Islet of Langerhans (tissue), 1 donor: ENCODE results near the gene CCDC85C.

Source experiments
- FAIRE-seq: peaks from one replicate; lab custom pipeline; 2011; peaks lifted over from hg19 to GRCh38; lab: Jason Lieb, UNC

Gene CCDC85C

DNA sequence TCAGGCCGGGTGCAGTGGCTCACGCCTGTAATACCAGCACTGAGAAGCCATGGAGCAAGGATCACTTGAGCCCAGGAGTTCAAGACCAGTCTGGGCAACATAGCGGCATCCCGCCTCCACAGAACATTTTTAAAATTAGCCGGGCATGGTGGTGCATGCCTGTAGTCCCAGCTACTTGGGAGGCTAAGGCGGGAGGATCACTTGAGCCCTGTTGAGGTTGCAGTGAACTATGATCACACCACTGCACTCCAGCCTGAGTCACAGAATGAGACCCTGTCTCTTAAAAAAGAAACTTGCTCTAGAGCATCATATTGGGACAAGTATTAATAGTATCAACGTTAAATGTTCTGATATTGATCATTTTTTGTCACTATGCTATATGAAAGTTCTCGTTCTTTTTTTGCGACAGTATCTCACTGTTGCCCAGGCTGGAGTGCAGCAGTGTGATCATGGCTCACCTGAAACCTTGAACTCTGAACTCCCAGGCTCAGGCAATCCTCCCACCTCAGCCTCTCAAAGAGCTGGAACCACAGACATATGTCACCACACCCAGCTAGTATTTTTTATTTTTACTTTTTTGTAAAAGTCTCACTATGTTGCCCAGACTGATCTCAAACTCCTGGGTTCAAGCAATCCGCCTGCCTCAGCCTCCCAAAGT lies 47.7 kb downstream of the CCDC85C start:
- FAIRE-seq = no peak

DNA sequence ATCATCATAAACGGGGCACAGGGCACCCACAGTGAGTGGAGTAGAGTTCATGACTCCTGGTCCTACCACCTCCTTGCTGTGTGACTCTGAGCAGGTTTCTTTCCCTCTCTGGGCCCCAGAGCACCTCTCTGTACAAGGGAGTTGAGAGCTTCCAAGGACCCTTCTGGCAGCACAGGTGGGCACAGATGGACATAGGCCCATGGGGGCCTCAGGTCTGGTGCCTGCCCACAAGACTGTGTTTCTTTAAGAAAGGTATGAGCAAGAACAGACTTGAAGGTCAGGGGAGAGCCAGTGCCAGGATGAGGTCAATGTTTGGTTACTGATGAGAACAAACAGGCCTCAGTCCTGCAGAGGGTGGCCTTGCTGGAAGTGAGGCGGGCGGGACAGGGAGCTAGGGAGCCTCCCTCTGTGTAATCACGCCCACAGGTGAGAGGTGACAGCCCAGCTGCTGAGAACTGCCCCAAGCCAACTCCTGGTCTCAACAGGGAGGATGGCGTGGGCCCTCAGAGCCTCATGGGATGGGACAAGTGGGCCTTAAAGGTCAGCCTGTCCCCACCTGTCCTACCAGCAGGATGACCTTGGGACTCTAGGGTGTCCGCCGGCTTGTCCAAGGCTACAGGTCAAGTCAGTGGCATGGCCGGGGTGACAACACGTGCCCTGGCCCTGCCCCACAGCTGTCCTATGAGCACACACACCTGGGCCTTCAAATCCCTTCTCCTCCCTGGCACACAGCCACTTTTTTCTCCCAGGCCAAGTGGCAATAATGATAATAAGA lies 49.1 kb downstream of the CCDC85C start:
- no peak for FAIRE-seq

DNA sequence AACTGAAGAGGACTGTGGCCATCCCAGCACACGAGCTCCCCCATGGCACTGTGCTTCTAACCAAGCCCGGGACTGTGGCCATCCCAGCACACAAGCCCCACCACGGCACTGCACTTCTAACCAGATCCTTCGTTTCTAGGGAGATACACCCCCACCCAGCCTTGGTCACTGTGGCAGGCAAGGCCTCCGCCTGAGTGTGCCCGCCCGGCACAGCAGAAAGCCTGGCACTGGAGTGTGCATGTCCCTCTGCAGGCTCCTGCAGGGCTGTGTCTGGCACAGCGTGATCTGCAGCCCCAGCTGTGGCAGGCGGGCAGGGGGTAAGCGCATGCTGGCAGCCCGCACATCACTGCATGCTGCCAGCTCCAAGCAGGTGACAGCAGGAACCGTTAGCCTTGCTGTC lies 49.8 kb downstream of the CCDC85C start:
- FAIRE-seq = no peak

DNA sequence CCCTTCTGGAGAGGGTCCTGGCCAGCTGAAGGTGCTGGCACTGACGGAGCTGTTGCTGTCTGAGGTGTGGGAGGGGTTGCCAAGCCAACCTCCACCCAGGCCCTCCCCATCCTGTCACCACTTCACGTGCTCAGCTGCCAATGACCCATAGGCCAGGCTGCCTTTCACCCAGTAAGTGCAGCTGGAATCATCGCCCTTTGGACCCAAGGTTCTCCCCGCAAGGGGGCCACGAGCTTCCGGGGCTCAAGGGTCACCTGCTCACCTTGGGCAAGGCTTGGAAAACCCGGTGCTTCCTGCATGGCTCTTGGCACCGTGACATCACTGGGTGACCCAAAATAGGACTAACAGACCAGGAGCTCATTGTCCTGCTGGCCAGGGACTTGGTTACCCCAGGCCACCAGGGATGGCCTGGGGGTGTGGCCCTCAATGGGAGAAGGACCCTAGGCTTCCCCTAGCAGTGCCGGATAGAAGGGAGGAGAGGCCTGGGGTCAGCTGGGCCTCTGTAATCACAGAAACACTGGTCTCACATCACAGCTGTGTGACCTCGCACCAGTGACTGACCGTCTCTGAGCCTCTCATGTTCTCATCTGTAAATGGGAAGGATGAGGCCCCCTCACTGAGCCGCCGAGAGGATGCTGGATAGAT lies 51.3 kb downstream of the CCDC85C start:
- no peak for FAIRE-seq

DNA sequence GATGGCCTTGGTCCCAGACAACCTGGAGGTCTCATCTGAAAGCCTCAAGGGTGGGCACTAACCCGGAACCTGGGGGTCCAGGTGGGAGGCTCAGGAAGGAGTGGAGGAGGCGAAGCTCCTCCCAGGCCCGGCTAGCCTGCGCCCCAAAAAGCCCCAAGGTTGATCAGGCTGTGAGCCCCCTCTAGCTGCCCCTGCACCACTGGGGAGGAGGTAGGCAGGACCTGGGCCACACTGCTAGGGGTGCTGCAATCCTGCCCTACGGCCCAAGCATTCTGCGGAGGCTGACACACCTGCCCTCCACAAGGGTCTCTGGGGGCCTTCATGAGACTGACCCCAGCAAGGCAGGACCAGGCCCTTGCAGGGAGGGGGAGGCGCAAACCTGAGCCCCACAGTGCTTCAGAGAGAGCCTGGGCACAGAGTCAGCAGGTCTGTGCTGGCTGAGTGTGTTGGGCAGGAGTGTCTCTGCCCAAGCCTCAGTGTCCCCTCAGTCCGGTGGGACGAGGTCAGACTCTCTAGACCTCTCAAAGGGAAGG lies 51.9 kb downstream of the CCDC85C start:
- no peak for FAIRE-seq

DNA sequence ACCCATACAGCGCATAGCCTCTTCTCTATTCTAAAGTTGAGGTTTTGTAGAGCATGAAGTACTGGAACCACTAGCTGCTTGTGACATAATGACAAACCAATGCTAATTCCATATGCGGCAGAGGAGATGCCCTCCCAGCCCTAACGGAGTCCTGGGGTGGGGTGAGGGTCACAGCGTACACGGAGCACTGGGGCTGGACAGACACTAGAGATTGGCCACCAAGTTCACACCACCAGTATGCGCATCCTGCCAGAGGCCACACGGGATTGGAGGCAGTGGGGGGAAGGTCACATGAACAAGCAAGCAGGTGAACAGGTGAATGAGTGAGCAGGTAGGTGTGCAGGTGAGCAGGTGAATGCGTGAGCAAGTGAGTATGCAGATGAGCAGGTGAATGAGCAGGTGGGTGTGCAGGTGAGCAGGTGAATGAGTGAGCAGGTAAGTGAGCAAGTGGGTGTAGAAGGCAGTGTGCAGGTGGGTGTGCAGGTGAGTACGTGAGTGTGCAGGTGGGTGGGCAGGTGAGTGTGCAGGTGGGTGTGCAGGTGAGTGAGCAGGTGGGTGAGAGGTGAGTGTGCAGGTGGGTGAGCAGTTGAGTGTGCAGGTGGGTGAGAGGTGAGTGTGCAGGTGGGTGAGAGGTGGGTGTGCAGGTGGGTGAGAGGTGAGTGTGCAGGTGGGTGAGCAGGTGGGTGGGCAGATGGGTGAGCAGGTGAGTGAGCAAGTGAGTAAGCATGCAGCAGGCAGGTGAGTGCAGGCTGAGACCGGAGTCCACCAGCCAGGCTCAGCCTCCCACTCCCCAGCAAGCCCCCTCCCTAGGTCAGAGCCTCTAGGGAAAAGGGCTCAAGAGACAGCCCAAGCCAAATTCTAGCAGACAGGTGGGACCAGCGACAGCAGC lies 52.7 kb downstream of the CCDC85C start:
- no peak for FAIRE-seq

DNA sequence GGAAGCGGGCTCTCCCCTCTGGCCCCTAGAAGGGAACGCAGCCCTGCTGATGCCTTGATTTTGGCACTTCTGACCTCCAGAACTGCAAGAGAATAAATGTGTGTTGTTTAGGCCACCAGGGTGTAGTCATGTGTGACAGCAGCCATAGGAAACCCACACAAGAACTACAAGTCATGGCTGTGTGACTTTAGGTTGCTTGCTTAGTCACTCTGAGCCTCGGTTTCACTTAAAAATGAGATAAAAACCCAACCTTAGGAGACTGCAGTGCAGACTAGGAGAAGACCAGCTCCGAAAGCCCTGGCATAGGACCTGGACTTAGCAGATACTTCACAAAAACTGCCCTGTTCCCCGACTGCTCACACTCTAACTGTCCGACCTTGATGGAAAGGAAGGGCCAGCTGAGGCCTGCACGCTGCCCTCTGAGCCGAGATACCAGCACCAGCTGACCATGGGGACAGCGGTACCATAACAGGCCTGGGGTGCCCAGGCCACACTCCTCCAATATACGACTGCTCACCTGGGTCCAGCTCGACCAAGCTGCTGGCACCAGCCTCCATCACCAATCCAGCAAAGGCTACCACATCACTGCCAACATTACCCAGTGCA lies 53.5 kb downstream of the CCDC85C start:
- FAIRE-seq = no peak

DNA sequence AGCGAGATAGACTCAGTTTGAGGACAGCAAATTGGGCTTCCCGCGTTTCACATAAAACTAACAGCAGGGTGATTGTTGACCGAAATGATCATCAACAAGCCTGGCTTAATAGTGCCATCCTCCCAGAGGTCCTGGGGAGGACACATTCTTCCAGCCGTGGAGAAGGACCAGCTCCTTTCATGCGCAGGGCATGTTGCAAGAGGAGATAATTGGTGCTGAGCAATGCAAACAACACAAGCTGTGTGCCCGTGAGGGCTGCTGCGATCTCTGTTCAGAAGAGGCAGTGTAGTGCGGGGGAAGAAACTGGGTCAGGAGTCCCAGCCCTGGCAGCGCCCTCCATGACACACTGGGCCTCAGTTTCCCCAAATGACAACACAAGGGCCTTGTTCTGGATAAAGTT lies 54.3 kb downstream of the CCDC85C start:
- FAIRE-seq = no peak

DNA sequence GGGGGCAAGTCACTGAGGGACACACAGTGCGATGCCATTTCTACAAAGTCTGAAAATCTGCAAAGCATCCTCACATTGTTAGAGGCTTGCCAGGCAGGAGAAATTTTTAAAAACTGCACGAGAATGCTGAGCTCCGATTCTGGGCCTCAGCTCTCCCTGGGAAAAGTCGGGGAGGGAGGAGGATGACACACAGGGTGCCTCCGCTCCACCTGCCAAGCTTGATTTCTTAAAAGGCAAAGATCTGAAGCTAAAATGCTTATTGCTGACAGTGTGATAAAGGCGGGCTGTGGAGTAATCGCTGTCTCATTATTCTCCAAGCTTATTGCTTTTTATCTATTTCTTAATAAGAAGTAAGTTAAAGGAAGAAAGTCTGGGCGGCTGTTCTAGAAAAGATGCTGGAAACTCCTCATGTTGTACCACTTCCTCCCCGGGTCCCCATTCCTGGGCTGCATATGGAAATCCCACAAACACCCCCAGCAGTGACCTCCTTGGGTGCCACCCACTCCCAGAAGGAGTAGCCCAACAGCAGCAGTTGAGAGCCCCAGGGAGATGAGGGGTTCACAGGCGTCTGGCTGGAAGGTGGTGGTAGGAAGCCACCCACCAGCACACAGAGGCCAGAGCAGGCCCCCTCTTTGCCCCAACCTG lies 55.0 kb downstream of the CCDC85C start:
- no peak for FAIRE-seq

DNA sequence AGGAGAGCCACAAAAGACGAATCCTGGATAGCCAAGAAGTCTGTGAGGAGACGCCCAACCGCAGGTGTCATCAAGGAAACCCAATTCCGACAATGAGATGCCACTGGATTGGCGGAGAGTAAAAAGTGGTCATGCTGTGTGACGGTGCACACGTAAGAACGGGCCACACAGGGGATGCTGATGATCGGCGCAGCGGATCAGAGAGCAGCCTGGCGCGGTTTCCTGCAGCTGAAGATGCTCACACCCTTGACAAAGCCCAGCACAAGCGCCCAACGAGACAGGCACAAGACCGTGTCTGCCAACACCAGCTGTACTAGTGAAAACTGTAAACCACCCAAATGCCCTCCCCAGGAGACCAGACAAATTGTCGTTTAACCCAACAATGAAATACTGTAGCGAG lies 55.8 kb downstream of the CCDC85C start:
- FAIRE-seq = no peak

DNA sequence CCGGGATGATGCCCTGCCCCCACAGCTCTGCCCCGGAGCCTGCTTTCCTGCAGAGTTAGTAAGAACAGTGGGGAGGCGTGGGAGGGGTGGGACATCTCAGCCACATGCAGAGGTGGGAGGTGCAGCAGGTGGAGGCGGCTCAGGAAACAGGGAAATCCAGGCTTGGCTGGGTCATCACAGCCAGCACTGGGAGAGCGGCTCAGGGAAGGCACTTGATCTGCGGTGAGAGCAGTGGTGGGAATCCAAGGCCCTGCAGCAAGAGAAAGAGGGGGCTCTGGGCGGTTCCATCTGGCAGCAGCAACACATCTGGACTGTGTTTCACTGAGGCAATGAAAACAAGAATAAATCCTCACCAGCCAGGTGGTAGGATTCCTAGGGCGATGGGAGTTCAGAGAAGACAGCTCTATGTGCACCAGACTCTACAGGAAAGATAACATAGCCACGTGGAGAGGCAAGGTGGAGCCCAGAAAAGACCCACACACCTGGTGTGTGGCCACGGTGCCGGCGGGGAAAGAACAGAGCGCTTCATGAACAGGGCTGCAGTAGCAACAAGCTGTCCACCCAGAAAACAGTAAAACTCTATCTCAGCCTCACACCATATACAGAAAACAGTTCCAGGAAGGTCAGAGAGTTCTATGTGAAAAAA lies 57.6 kb downstream of the CCDC85C start:
- no peak for FAIRE-seq

DNA sequence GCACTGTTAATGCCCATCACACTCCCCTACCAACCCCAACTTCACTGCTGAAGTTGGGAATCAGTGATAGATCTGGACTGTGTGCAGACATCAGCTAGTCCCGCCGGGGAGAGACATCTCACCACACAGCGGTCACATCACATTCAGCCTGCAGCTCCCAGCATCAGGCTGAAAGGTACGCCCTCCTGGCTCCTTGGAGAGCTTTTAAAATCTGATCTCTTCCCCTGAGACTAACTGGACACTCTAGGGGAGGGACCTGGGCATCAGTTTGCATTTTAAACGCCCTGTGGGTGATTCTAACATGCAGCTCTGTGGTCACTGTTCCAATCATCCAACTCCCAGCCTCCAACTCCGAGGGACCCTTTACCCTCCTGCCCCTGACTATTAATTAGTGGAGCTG lies 58.4 kb downstream of the CCDC85C start:
- no peak for FAIRE-seq

DNA sequence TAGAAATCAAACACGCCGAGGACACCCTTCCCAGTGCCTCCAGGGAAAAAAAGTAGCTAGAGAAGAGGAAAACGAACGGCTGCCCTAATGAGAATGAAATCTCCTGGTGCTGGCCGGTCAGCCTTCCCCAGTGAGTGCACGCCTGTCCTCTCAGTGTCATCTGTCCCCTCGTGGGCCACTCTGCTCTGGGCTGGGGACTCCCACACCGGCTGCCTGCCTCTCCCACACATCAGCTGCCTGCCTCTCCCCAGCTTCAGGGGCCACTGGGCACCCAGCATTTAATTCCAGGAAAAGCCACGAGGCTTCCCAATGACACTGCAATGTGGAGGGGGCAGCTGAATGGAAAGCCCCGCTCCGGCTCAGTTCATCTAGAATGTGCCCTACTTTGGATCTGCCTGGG lies 59.0 kb downstream of the CCDC85C start:
- no peak for FAIRE-seq

DNA sequence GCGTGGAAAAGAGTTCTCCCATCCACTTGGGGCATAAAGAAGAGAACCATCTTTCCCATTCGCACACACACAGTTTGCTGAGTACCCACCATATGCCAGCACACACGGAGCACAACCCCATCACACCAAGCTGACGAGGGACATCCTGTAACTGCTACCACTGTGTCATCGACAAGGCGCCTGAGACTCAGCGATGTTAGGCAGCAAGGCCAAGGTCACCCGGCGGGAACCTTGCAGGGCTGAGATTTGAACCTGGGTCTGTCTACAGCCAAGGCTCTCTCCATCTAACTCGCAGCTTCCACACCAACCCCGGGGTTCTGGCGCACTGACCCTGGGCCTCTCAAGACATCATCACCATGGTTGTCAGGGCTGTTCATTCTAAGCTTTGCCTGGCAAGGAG lies 60.0 kb downstream of the CCDC85C start:
- no peak for FAIRE-seq

DNA sequence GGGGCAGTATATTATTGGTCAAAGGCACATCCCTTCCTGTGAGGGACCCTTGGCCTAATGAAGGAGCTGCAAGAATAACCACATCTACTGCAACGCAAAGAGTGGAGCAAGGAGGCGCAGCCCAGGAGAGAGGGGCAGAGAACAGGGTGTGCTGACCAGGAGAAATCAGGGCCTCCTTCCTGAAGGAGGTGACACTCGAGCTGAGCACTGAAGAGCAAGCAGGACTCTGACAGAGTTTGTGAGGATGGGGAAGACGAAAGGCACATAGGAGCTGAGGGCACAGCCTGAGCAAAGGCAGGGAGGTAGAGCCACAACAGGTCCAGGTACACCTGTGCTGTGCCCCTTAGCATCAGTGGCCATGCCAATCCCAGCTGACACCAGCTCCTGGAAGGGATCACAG lies 60.6 kb downstream of the CCDC85C start:
- FAIRE-seq = no peak

DNA sequence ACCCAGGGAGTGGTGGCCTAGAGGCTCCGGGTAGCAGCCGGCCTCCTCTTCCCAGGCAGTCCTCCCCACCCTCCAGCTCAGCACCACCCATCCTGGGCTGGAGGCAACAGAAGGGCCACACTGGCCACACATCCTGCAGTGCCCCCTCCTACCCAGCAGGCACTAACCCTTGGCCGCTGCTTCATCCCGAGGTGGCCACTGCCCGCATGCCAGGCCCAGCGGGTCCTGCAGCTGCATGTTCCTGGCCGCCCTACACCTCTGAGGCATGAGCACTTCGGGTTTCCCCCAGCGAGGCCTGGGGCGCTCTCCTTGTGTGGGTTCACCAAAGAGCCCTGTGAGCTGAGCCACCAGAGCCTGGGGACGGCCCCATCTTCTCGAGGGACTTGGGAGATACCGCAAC lies 61.4 kb downstream of the CCDC85C start:
- FAIRE-seq = no peak

DNA sequence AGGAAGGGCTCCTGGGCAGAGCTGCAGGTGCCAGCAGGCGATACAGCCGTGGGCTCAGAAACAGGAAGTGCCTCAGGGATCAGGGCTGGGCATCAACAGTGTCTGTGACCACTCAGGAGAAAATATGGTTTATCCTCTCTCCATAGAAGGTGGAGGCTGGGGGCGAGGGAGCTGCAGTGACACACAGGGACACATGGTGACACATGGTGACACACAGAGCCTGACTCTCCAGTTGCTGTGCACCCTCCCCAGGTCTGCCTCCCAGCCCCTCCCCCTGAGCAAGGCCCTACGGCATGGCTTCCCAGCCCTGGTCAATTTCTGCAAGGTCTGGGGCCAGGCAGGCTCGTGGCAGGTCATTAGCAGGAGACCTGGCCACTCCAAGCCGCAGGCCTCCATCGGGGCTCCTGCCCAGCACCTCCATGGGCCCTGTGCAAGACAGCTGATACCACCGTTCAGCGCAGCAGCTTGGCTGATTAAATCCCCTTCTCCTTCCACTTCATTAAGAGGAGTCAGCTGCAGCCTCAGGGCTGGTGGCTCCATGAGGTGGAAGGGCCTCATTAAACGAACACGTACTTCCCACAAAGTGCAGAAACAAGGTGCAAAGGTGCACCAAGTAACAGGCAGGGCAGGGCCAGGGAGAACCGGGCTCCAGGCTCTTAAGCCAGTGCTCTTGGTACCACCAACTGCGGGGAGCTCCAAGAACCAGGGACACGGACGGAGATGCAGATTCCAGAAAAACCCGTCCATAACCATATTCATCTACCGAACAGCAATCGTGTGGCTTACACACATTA lies 62.1 kb downstream of the CCDC85C start:
- FAIRE-seq = no peak

DNA sequence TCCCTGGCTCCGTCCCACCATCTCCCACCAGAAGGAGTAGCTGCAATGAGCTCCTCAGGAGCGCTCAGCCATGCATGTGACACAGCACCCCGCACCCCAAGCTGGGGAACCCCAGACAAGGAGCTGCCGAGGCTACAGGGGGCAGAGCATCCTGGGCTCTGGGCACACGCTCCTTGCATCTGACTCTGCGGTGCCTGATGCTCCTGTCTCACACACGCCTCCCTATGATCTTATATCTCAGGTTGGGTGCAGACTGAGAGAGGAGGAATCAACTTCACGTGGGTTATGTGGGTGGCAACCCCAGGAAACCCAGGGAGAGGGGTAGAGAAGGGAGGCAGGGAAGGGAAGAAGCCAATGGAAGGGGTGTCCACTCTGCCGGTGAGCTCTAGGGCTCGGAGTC lies 62.8 kb downstream of the CCDC85C start:
- FAIRE-seq = no peak

DNA sequence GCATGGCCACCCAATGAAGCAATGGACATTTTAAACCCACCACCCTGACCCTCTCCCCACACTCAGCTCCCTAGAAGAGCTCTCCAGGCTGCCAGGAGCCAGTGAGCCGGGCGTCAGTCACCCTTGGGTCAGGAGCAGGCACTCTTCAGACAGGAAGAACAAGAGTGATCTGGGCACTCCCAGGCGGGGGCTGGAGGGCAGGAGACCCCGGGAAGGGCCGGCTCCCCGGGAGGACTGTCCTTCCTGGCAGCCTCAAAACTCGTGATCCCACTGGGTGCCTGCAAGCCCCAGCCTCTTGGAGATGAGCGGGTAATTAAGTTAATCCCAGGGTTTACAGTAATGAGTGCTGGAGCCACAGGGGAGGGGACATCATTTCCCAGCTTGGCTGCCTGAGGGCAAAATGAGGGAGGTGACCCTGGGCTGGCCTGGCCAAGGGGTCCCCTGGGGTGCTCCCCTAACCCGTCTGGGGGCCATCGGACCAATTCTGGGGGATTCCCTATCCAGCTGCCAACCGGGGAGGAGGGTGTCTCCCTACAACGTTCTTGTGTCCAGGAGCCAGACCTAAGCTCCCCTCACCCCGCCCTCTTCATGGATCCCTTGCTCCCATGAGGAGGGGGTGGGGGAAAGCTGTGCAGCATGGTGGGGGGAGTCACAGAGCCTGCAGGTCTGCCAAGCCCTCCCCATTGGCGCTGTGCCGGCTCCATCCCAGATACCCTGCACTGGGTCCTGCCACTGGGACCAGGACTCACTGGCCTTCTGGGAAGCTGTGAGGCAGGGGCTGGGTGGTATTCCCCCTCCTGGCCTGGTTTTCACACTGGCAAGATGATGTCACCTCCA lies 63.6 kb downstream of the CCDC85C start:
- FAIRE-seq = no peak
